ENCODE results near the gene BRMS1.
A peak's percentile ranks its signal among the peaks of the same experiment; 100 is the strongest.

Gene BRMS1

GRCh38 chr11:66338276-66339161 is 6.4 kb downstream of the BRMS1 start:
- no peak for DNase-seq (ENCODE audit: low read depth in 4 of 4, low spot score in 1 of 4)

- DNase-seq (ENCODE audit: low read depth in 4 of 4, low spot score in 1 of 4) = no peak
Observed at GRCh38 chr11:66337103-66337899, 7.6 kb downstream of the BRMS1 start.

DNA sequence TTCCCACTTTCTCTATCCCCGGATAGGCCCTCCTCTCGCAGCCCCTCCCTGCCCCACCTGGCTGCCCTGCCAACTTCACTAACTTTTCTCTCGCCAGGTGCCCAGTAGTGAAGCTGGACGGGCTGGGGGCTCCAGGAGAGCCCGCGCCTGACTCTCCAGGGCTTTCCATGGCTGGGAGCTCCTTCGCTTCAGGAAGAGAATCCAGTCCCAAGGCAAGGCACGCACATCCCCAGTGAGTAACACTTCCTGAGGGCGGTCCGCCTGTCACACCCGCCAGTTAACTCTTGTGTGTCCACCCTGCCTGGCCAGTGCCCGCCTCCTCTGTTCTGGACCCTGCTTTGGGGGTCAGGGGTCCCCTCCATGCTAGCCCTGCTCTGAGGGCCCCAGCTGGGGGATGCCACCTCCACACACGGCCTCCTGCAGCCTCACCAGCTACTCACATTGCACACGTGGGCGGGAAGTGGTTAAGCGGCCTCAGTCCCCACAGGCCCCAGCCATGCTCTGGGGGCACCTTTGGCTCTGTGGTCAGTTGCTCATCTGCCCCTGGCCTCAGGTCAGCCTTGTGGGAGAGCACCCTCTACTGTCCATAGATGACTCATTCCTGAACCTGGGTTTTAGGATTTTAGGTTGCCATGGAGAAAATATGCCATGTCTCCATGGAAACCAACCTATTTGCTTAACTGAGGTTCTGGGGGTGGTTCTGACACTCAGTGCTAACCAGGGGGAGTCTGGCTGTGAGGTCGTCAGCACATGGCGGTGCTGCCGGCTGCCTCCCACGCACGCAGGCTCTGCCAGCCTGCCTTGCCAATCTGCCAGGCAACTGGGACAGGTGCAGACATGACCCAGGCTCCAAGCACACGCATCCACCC is 8.4 kb downstream of the BRMS1 start, which contains the start of gene RIN1:
RIN1 (minus strand) TSS at position 201 of the 869 bp plus-strand sequence; CDS start at position 169, 32 bp downstream.
- peak in 1 of 4 experiments; percentile 51 for DNase-seq (ENCODE audit: low read depth in 4 of 4, low spot score in 1 of 4)

GRCh38 chr11:66335531-66336233 is 9.2 kb downstream of the BRMS1 start:
- DNase-seq (ENCODE audit: low read depth in 4 of 4, low spot score in 1 of 4) = no peak

- no peak for DNase-seq (ENCODE audit: low read depth in 4 of 4, low spot score in 1 of 4)
Observed at GRCh38 chr11:66334605-66335442, 10.1 kb downstream of the BRMS1 start.

GRCh38 chr11:66333896-66334604 is 10.9 kb downstream of the BRMS1 start:
- no peak for DNase-seq (ENCODE audit: low read depth in 4 of 4, low spot score in 1 of 4)

DNA sequence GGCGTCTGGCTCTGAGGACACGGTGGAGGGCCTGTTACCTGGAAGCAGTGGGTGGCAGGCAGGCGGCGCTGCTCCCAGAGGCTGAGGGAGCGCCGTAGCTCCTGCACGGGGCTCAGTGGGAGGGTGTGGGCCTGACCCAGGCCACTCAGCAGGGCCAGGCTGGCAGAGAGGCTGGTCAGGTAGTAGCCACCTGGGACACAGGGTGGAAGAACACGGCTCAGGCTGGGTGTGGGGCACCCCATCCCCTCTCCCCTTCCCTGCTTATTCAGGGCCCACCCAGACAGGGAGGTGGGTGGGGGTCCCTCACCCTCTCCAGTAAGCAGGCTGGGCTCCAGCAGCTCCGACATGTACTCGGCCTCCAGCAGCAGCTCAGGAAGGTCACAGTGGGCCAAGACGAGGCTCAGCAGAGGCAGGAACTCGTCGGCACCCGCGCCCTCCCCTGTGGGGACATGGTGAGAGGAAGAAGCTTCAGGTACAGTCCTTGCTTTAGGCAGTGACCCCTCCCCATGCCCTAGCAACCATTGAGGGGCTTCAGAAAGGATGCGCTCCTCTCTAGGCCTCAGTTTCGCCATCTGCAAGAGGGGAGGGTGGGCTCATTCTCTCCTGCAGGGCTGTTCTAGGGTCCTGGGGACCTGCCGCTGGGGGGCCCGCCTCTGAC is 11.6 kb downstream of the BRMS1 start:
- no peak for DNase-seq (ENCODE audit: low read depth in 4 of 4, low spot score in 1 of 4)

GRCh38 chr11:66332371-66333219 is 12.3 kb downstream of the BRMS1 start:
- DNase-seq (ENCODE audit: low read depth in 4 of 4, low spot score in 1 of 4) = no peak

DNA sequence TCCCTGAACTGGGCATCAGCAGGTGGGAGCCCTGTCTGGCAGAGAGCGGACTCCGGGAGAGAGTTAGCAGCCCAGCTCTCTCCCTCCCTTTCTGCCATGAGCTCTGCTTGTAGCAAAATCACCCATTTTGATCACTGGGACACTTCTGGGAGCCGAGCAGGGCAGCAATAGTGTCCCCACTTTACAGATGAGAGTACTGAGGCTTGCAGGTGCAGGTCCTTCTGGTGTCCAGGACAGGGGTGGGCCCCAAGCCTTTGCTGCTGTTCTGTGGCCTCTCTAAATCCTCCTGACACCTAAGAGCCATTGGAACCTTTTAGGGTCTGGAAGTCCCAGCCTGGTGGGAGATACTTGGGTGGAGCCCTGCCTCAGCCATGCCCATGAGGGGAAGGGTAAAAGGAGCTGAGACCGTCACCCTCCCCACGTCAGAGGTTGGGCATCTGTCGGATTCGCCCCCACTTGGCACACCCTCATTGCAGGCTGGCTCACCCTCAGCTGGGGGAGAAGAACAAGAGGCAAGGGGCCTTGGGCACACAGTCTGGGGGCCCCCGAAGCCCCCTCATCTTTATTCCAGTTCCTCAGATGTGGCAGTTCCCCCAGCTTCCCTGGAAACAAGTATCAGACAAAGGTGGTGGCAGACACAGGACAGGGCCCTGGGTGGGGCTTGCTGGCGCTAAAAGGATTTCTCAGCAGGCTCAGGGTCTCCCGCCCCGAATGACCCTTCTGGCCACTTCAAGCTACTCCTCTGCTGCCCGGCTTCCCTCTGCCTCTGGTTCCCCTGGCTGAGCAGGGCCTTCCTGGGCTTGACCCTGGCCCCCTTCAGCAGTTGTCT is 13.1 kb downstream of the BRMS1 start:
- DNase-seq (ENCODE audit: low read depth in 4 of 4, low spot score in 1 of 4) = no peak

- no peak for DNase-seq (ENCODE audit: low read depth in 4 of 4, low spot score in 1 of 4)
Observed at GRCh38 chr11:66330931-66331330, 14.0 kb downstream of the BRMS1 start.

- DNase-seq (ENCODE audit: low read depth in 4 of 4, low spot score in 1 of 4) = no peak
Observed at GRCh38 chr11:66329165-66329673, 15.7 kb downstream of the BRMS1 start.

DNA sequence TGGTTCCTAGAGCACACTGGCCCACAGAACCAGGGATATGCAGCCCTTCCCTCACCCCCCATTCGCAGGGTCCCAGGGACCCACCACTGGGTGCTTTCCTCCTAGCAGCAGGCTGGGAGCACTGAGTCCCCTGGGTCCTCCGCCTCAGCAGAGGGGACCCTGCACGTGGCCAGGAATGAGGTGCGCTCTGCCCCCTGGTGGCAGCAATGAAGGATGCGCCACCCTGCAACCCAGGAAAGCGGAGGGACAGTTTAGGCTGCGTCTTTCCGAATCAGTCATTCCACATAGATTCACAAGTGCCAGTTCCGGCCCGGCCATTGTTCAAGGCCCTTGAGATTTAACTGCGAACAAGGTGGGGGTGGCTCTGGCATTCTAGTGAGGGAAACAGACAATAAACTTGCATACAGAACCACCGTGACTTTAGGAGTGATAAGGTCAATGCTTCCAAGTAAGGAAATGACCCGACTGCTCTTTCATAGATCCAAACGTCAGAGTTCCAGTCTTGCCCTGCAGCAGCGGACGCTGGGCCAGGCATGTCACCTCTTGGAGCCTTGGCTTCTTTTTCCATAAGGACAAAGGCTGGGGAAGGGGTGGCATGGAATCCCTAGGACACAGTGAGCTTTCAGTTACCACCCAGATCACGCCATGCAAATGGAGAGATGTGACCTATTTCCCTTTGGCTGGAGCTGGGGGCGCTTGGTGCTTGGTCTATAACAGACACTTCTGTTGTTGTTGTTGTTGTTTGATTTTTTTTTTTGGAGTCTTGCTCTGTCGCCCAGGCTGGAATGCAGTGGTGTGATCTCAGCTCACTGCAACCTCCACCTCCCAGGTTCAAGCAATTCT is 16.4 kb downstream of the BRMS1 start:
- DNase-seq (ENCODE audit: low read depth in 4 of 4, low spot score in 1 of 4) = peak; percentile 52 to 79 (median 74)

DNA sequence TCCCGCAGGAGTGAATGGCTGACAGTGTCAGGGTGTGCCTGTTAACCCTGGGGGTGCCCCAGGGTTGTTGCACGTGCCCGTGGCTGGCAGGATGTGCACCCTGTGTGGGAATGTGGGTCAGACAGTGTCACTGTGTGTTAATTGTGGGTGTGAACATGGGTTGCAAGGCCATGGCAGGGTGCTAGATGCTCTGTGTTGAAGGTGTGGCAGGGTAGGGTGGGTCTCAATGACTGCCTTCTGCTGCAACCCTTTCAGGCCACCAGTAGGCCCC is 16.9 kb downstream of the BRMS1 start:
- no peak for DNase-seq (ENCODE audit: low read depth in 4 of 4, low spot score in 1 of 4)

GRCh38 chr11:66327171-66328030 is 17.5 kb downstream of the BRMS1 start:
- DNase-seq (ENCODE audit: low read depth in 4 of 4, low spot score in 1 of 4) = no peak

Measured in stimulated activated CD4-positive, alpha-beta T cell treated with anti-CD3 and anti-CD28 coated beads, Interleukin-1b, Interleukin-23, amount 100 ng/mL, for 24 hours (primary cell).